WTC11 (cell line): ENCODE data around the gene NSMF.

Source experiments
- ATF2 ChIP-seq: sonication (generic); formaldehyde crosslinking; IDR thresholded peaks from 2 replicates; pipeline ENCODE4 v1.8.1; 2022; ENCODE audit warnings: low read depth, missing genetic modification reagents, borderline replicate concordance
- ATF6 ChIP-seq: sonication (generic); formaldehyde crosslinking; IDR thresholded peaks from 2 replicates; pipeline ENCODE4 v1.8.1; 2023; ENCODE audit warnings: mild to moderate bottlenecking, missing genetic modification reagents
- E2F4 ChIP-seq: sonication (generic); formaldehyde crosslinking; IDR thresholded peaks from 2 replicates; pipeline ENCODE4 v1.8.1; 2022; ENCODE audit warnings: low read depth, mild to moderate bottlenecking, moderate library complexity, missing genetic modification reagents, borderline replicate concordance
- MAX ChIP-seq: sonication (generic); formaldehyde crosslinking; IDR thresholded peaks from 2 replicates; pipeline ENCODE4 v1.8.0; 2022; ENCODE audit warnings: mild to moderate bottlenecking, missing genetic modification reagents
- ZBTB21 ChIP-seq: sonication (generic); formaldehyde crosslinking; IDR thresholded peaks from 2 replicates; pipeline ENCODE4 v1.8.1; 2023; ENCODE audit warnings: mild to moderate bottlenecking, missing genetic modification reagents, borderline replicate concordance
- ZNF232 ChIP-seq: sonication (generic); formaldehyde crosslinking; IDR thresholded peaks from 2 replicates; pipeline ENCODE4 v1.8.0; 2022; ENCODE audit warnings: mild to moderate bottlenecking, missing genetic modification reagents
- TF ChIP-seq, protein P1 (sequence below): fragments of 200-600 bp; IDR thresholded peaks from 2 replicates; pipeline ENCODE4 v1.8.0; 2022; ENCODE audit warnings: antibody characterized with exemption
- TF ChIP-seq, protein P2 (sequence below): sonication (generic); formaldehyde crosslinking; conservative IDR thresholded peaks from 2 replicates; pipeline ENCODE4 v1.8.1; 2022; ENCODE audit warnings: mild to moderate bottlenecking, missing genetic modification reagents

DNA sequence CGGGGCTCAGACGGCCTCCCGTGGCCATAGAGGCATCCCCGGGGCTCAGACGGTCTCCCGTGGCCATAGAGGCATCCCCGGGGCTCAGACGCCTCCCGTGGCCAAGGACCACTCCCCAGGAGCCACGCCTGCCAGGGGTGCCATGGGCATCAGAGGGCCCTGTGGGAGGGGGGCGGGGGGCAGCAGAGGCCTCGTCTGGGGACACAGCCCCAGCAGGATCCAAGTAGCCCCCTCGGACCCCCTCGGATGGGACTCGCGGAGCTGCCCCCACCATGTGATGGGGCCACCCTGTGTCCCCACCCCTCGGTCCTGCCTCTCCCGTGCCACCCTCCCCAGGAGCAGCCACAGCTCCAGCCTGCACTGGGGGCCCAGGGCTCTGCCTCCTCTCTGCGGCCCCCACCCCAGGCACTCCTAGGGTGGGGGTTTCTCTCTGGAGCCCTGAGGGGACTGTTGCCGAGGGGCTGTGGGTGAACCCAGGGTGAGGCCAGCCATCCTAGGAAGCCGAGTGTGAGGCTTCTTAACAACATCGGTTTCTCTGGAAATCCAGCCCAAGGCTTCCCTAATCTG lies 20.5 kb downstream of the NSMF start:
- TF ChIP-seq, protein P1, sequence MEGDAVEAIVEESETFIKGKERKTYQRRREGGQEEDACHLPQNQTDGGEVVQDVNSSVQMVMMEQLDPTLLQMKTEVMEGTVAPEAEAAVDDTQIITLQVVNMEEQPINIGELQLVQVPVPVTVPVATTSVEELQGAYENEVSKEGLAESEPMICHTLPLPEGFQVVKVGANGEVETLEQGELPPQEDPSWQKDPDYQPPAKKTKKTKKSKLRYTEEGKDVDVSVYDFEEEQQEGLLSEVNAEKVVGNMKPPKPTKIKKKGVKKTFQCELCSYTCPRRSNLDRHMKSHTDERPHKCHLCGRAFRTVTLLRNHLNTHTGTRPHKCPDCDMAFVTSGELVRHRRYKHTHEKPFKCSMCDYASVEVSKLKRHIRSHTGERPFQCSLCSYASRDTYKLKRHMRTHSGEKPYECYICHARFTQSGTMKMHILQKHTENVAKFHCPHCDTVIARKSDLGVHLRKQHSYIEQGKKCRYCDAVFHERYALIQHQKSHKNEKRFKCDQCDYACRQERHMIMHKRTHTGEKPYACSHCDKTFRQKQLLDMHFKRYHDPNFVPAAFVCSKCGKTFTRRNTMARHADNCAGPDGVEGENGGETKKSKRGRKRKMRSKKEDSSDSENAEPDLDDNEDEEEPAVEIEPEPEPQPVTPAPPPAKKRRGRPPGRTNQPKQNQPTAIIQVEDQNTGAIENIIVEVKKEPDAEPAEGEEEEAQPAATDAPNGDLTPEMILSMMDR: no peak
- TF ChIP-seq MAX (CRISPR knock-in tag) (no peak), ZBTB21 (CRISPR knock-in tag) (no peak), E2F4 (CRISPR knock-in tag) (no peak), ATF6 (CRISPR knock-in tag) (no peak), ZNF232 (CRISPR knock-in tag) (no peak), ATF2 (CRISPR knock-in tag) (no peak)
- TF ChIP-seq, protein P2, sequence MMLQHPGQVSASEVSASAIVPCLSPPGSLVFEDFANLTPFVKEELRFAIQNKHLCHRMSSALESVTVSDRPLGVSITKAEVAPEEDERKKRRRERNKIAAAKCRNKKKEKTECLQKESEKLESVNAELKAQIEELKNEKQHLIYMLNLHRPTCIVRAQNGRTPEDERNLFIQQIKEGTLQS: no peak
